IMR-90 (cell line): ENCODE results near the gene CELA2B. TPM values are rescaled to one million over a fixed set of nuclear protein-coding genes. Genes with fewer than 3 reads are reported as not detected.

Experiments used
- ATAC-seq: fragments of 200-7000 bp; cut with Tn5 transposase; 2 replicates; pipeline ENCODE4 v1.9.1; 2020; ENCODE audit warnings: low read depth, mild to moderate bottlenecking, moderate library complexity
- BruUV-seq: library from RNA; stranded (reverse); fragments of 400-500 nt; replicated peaks from 2 replicates; lab custom pipeline; 2021; lab: Mats Ljungman, UMichigan
- CTCF ChIA-PET: fragments of 300-600 bp; formaldehyde crosslinking; extraction: SDS; loops from one replicate; lab custom pipeline; 2021; ENCODE audit warnings: antibody characterized with exemption; lab: Yijun Ruan, JAX
- POLR2A ChIA-PET: fragments of 300-600 bp; sonication (Branson Sonifier 250); formaldehyde crosslinking; loops from one replicate; lab custom pipeline; 2022; ENCODE audit warnings: antibody characterized with exemption; ENCODE audit not compliant: unreplicated experiment; lab: Charles Lee
- DNase-seq: peaks from one replicate; pipeline ENCODE4 v3.0.0; 2013
- H2AFZ ChIP-seq: replicated peaks from 2 replicates; pipeline ENCODE3; 2013; ENCODE audit warnings: low read length, mild to moderate bottlenecking; ENCODE audit not compliant: poor library complexity
- H2AK5ac ChIP-seq: 2 replicates; pipeline ENCODE4 v1.6.1; 2013; ENCODE audit warnings: low read depth, low read length, inconsistent platforms
- H2AK9ac ChIP-seq: replicated peaks from 2 replicates; pipeline ENCODE3; 2013; ENCODE audit warnings: mild to moderate bottlenecking, low read depth, low read length, moderate library complexity; ENCODE audit not compliant: poor library complexity
- H2BK120ac ChIP-seq: 2 replicates; pipeline ENCODE4 v1.6.1; 2013; ENCODE audit warnings: low read depth, low read length, inconsistent platforms
- H2BK15ac ChIP-seq: 3 replicates; pipeline ENCODE4 v1.6.1; 2013; ENCODE audit warnings: low read depth, low read length, inconsistent platforms
- H2BK20ac ChIP-seq: 2 replicates; pipeline ENCODE4 v1.6.1; 2013; ENCODE audit warnings: low read depth, mild to moderate bottlenecking, inconsistent platforms, low read length, moderate library complexity
- H2BK5ac ChIP-seq: 2 replicates; pipeline ENCODE4 v1.6.1; 2013; ENCODE audit warnings: mild to moderate bottlenecking, low read depth, low read length, inconsistent platforms; ENCODE audit not compliant: poor library complexity, severe bottlenecking
- H3K14ac ChIP-seq: replicated peaks from 2 replicates; pipeline ENCODE4 v1.6.1; 2013; ENCODE audit warnings: low read depth, low read length, inconsistent platforms
- H3K18ac ChIP-seq: 2 replicates; pipeline ENCODE4 v1.6.1; 2013; ENCODE audit warnings: low read depth, low read length, control low read depth
- H3K23ac ChIP-seq: 2 replicates; pipeline ENCODE4 v1.6.1; 2013; ENCODE audit warnings: low read depth, low read length, inconsistent platforms
- H3K27ac ChIP-seq: 2 replicates; pipeline ENCODE4 v1.5.1; 2013; ENCODE audit warnings: mild to moderate bottlenecking, control low read depth, low read length; ENCODE audit not compliant: insufficient read depth
- H3K27me3 ChIP-seq: 2 replicates; pipeline ENCODE4 v1.6.1; 2013; ENCODE audit warnings: low read length; ENCODE audit not compliant: control insufficient read depth, insufficient read depth
- H3K36me3 ChIP-seq: 2 replicates; pipeline ENCODE4 v1.6.1; 2013; ENCODE audit warnings: low read length, mixed read lengths; ENCODE audit not compliant: control insufficient read depth, insufficient read depth
- H3K4ac ChIP-seq: 2 replicates; pipeline ENCODE4 v1.6.1; 2013; ENCODE audit warnings: low read depth, low read length, inconsistent platforms
- H3K4me1 ChIP-seq: 2 replicates; pipeline ENCODE4 v1.6.1; 2013; ENCODE audit warnings: low read length, mixed read lengths; ENCODE audit not compliant: control insufficient read depth, insufficient read depth
- H3K4me2 ChIP-seq: 2 replicates; pipeline ENCODE4 v1.6.1; 2013; ENCODE audit warnings: low read depth, mild to moderate bottlenecking, control low read depth, low read length, moderate library complexity
- H3K4me3 ChIP-seq: 2 replicates; pipeline ENCODE4 v1.5.1; 2013; ENCODE audit warnings: low read depth, mild to moderate bottlenecking, control low read depth, low read length, moderate library complexity; ENCODE audit not compliant: insufficient read depth
- H3K56ac ChIP-seq: 2 replicates; pipeline ENCODE4 v1.6.1; 2013; ENCODE audit warnings: low read length, inconsistent platforms; ENCODE audit not compliant: insufficient read depth; ENCODE audit errors: extremely low read depth
- H3K79me1 ChIP-seq, 2 experiments: 2 replicates each; pipeline ENCODE4 v1.6.1; 2013; ENCODE audit warnings: low read length in 2 of 2, inconsistent platforms in 1 of 2, low read depth in 1 of 2
- H3K9ac ChIP-seq: 2 replicates; pipeline ENCODE4 v1.6.1; 2013; ENCODE audit warnings: low read depth, low read length, control low read depth
- H3K9me1 ChIP-seq: 2 replicates; pipeline ENCODE4 v1.6.1; 2013; ENCODE audit warnings: low read length, inconsistent platforms; ENCODE audit not compliant: insufficient read depth
- H3K9me3 ChIP-seq: 2 replicates; pipeline ENCODE4 v1.6.1; 2013; ENCODE audit warnings: low read length; ENCODE audit not compliant: control insufficient read depth, insufficient read depth
- H4K20me1 ChIP-seq: 2 replicates; pipeline ENCODE4 v1.6.1; 2013; ENCODE audit warnings: low read length, inconsistent platforms; ENCODE audit not compliant: insufficient read depth
- H4K5ac ChIP-seq: 2 replicates; pipeline ENCODE4 v1.6.1; 2013; ENCODE audit warnings: mild to moderate bottlenecking, low read depth, low read length, control low read depth
- H4K8ac ChIP-seq, 2 experiments: 2 replicates each; pipeline ENCODE4 v1.6.1; 2013; ENCODE audit warnings: low read depth in 2 of 2, low read length in 2 of 2, control low read depth in 1 of 2, inconsistent platforms in 1 of 2
- H4K91ac ChIP-seq: 2 replicates; pipeline ENCODE4 v1.6.1; 2013; ENCODE audit warnings: low read depth, low read length, inconsistent platforms; ENCODE audit not compliant: insufficient read depth
- CHD1 ChIP-seq: IDR thresholded peaks from 2 replicates; pipeline ENCODE4 v1.6.1; 2012; ENCODE audit warnings: low read depth, low read length, improper control_type of control experiment
- FOS ChIP-seq: fragments of 150-350 bp; IDR thresholded peaks from 2 replicates; pipeline ENCODE4 v1.6.1; 2016; ENCODE audit warnings: low read depth, low read length
- MAZ ChIP-seq: IDR thresholded peaks from 2 replicates; pipeline ENCODE4 v1.6.1; 2012; ENCODE audit warnings: low read depth, mild to moderate bottlenecking, low read length, improper control_type of control experiment, moderate library complexity, borderline replicate concordance
- MXI1 ChIP-seq: IDR thresholded peaks from 2 replicates; pipeline ENCODE4 v1.6.1; 2012; ENCODE audit warnings: low read depth, mild to moderate bottlenecking, low read length, moderate library complexity, borderline replicate concordance
- POLR2A ChIP-seq: IDR thresholded peaks from 2 replicates; pipeline ENCODE4 v1.6.1; 2012; ENCODE audit warnings: mild to moderate bottlenecking, low read depth, low read length
- RAD21 ChIP-seq: IDR thresholded peaks from 2 replicates; pipeline ENCODE4 v1.6.1; 2012; ENCODE audit warnings: low read length, improper control_type of control experiment
- SMC3 ChIP-seq: fragments of 150-350 bp; IDR thresholded peaks from 2 replicates; pipeline ENCODE4 v1.6.1; 2016; ENCODE audit warnings: low read depth, mild to moderate bottlenecking, antibody characterized with exemption, low read length, moderate library complexity
- WGBS, 2 experiments: methylation state at CpG; one replicate each; pipeline versions ENCODE4 v1.1.5 to v1.1.7; 2013; ENCODE audit warnings: missing lambda C conversion rate in 2 of 2; ENCODE audit not compliant: insufficient read length in 1 of 2; ENCODE audit errors: extremely low coverage in 2 of 2; 5-methylcytosine and 5-hydroxymethylcytosine counted together
- dilution Hi-C: fragments of 300-500 bp; cut with HindIII; formaldehyde crosslinking; loops from one replicate; pipeline ENCODE4 v1.14.3; 2018; ENCODE audit warnings: low sequenced_read_pairs; ENCODE audit not compliant: unreplicated experiment
- in situ Hi-C: fragments of 300-500 bp; cut with MboI; formaldehyde crosslinking; loops from 3 replicates; pipeline ENCODE4 v1.14.3; 2019; ENCODE audit warnings: low sequenced_read_pairs, inconsistent platforms, mixed read lengths
- intact Hi-C: fragments of 100-400 bp; cut with micrococcal nuclease; formaldehyde crosslinking; loops from 2 replicates; pipeline ENCODE4 v1.10.0; 2022
- polyA plus RNA-seq, 3 experiments: library from polyadenylated mRNA; depleted of rRNA; stranded (reverse); fragments of >200 nt; gene quantifications; 2 replicates each; pipeline ENCODE4 v1.2.3, GENCODE V29; 2012; ENCODE audit warnings: low replicate concordance in 1 of 3
- total RNA-seq: library from RNA; depleted of rRNA; stranded (reverse); fragments of >200 nt; gene quantifications from 2 replicates; pipeline ENCODE4 v1.2.3, GENCODE V29; 2012

CELA2B gene
- total and polyA plus RNA-seq, 2 of the 4 experiments (the other 2 are of a cell fraction): not detected

DNA sequence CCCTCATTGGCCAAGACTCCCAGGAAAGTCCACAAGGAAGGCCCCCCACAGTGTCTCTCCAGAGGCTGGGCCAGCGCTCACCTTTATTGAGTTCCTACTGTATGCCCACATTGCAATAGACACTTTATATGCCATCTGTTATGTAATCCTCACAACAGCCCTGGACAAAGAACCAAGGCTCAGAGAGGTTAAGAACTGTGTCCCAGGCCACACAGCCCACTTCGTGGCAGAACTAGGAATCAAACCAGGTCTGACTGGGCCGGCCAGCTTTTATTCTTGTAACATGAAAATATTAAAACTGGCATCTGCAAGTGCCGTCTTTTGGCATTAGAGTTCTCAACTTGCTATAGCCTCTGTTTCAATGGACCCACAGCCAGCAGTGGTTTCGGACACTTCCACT, 33.1 kb upstream of the CELA2B start:
- DNase-seq (no peak), ATAC-seq (no peak)
- no peaks in the 10 kb centered on the region for H3K9me1 ChIP-seq
- dilution Hi-C loops (no loop called here), intact Hi-C loops (no loop called here), in situ Hi-C loops (no loop called here)
- peaks cover 33% of the 10 kb centered on the region; the same call in 1 of the 2 replicates for H3K27me3 ChIP-seq
- H2AFZ ChIP-seq: no peak overlapping the region
- no peak overlapping the region for H2BK5ac ChIP-seq
- WGBS, 2 experiments: 74% methylated on average over 3 of the region's 5 CpGs; no CpG with 5 or more reads in 1 of the 2 experiments
- no peak overlapping the region for H3K4ac ChIP-seq
- H2BK120ac ChIP-seq: no peak overlapping the region
- ChIA-PET CTCF (interaction anchor here (1.1 kb wide), 1 partner anchor 119 kb away, joined by 3 read pairs; no protein-coding TSS in a partner anchor), POLR2A (no interaction called here)
- H4K20me1 ChIP-seq: no peaks in the 10 kb centered on the region
- no peak overlapping the region for H4K91ac ChIP-seq
- H3K4me2 ChIP-seq: no peak overlapping the region
- no peak overlapping the region for H2AK9ac ChIP-seq
- no peaks in the 10 kb centered on the region for H3K79me1 ChIP-seq
- no peak overlapping the region for H3K23ac ChIP-seq
- no peak overlapping the region for H3K27ac ChIP-seq
- no peak overlapping the region for H2BK15ac ChIP-seq
- H3K14ac ChIP-seq: no peak overlapping the region
- no peak for TF ChIP-seq SMC3
- no peak for TF ChIP-seq MXI1
- no peak for TF ChIP-seq POLR2A
- no peak for TF ChIP-seq MAZ
- TF ChIP-seq RAD21: no peak
- no peak for TF ChIP-seq CHD1
- TF ChIP-seq FOS: no peak
- H3K56ac ChIP-seq: no peak overlapping the region
- H4K5ac ChIP-seq: no peak overlapping the region
- no peaks in the 10 kb centered on the region for H3K9me3 ChIP-seq
- H3K18ac ChIP-seq: no peak overlapping the region
- no peaks in the 10 kb centered on the region for H3K4me1 ChIP-seq
- no peak overlapping the region for H4K8ac ChIP-seq
- H3K9ac ChIP-seq: no peak overlapping the region
- H2BK20ac ChIP-seq: no peak overlapping the region
- no peak overlapping the region for H2AK5ac ChIP-seq
- no peaks in the 10 kb centered on the region for H3K36me3 ChIP-seq
- H3K4me3 ChIP-seq: no peak overlapping the region
- BruUV-seq: no TSS peak
